Measurements from ENCODE around the gene TMTC1. TPM values are rescaled to one million over a fixed set of nuclear protein-coding genes. Genes with fewer than 3 reads are reported as not detected.

Gene TMTC1
- total and polyA plus RNA-seq, 2 of the 8 experiments (the other 6 are each of a cell fraction or from before 2014, with no cell fraction given) = 15.4 to 20.8 TPM

GRCh38 chr12:29739279-29739991 is 44.3 kb downstream of the TMTC1 start:
- no peak overlapping the region for H4K91ac ChIP-seq (replicated peaks; ENCODE audit: insufficient read length, low read length)
- H2BK120ac ChIP-seq (replicated peaks; ENCODE audit: low read depth, low read length) = no peak overlapping the region
- H3K9ac ChIP-seq (replicated peaks in 1 of 4; ENCODE audit: extremely low read depth in 1 of 4, low read depth in 3 of 4, low read length in 3 of 4) = no peak overlapping the region
- no peak overlapping the region for H3K56ac ChIP-seq (replicated peaks; ENCODE audit: insufficient read length, low read depth, low read length)
- 96% methylated on average over 10 of the region's 10 CpGs; no CpG with 5 or more reads in 1 of the 2 experiments for WGBS, 2 experiments (ENCODE audit: extremely low coverage in 1 of 2, insufficient coverage in 1 of 2, insufficient read length in 1 of 2, insufficient replicate concordance in 2 of 2, low coverage in 1 of 2, low lambda C conversion rate in 2 of 2, missing lambda C conversion rate in 1 of 2)
- H3K79me2 ChIP-seq (ENCODE audit: control insufficient read depth in 1 of 2, insufficient read depth in 2 of 2, low read length in 2 of 2) = no peaks in the 10 kb centered on the region
- CTCF ChIA-PET (ENCODE audit: partially characterized antibody) = interaction anchor here (1.1 to 1.3 kb wide), 2 partner anchors 51 to 188 kb away, joined by 3 read pairs; no protein-coding TSS in a partner anchor
- no peak for FAIRE-seq
- no peak overlapping the region for H3K27ac ChIP-seq (ENCODE audit: low read depth, low read length)
- DNase-seq (ENCODE audit: low read depth in 1 of 2, low spot score in 2 of 2) = no peak
- peak overlapping the region; percentile 17; the same call in 1 of the 2 replicates for H2AK5ac ChIP-seq (ENCODE audit: low read depth, low read length)
- no peak overlapping the region for H2BK5ac ChIP-seq (ENCODE audit: low read depth, low read length)
- H3K4ac ChIP-seq (replicated peaks; ENCODE audit: insufficient read length, low read depth, low read length) = no peak overlapping the region
- no peak overlapping the region for H4K5ac ChIP-seq (ENCODE audit: insufficient read length, low read depth, low read length)
- H2BK12ac ChIP-seq (ENCODE audit: low read depth, low read length) = no peak overlapping the region
- H3K14ac ChIP-seq (ENCODE audit: insufficient read length) = no peak overlapping the region
- no peaks in the 10 kb centered on the region for H3K79me1 ChIP-seq (ENCODE audit: low read depth, low read length)
- no peak overlapping the region for H2BK20ac ChIP-seq (ENCODE audit: low read length)
- no peaks in the 10 kb centered on the region for H3K9me3 ChIP-seq (ENCODE audit: insufficient read depth in 2 of 2, low read depth in 1 of 2, low read length in 1 of 2)
- H4K20me1 ChIP-seq (replicated peaks in 1 of 2; ENCODE audit: control insufficient read depth in 1 of 2, insufficient read depth in 2 of 2, low read length in 2 of 2) = peaks cover 0 to 4% of the 10 kb centered on the region in 2 experiments
- no peak overlapping the region for H3K18ac ChIP-seq (ENCODE audit: extremely low read depth, low read length)
- H3K4me2 ChIP-seq (ENCODE audit: insufficient read depth in 1 of 2, low read depth in 2 of 2, low read length in 2 of 2) = no peak overlapping the region
- no peak for TF ChIP-seq CHD2 (IDR thresholded peaks at IDR 0.05; ENCODE audit: low read length)
- no peak for TF ChIP-seq MAFK (IDR thresholded peaks at IDR 0.05; ENCODE audit: low read depth, low read length)
- TF ChIP-seq RBBP5 (IDR thresholded peaks at IDR 0.05; ENCODE audit: borderline replicate concordance, low read depth, low read length) = no peak
- no peak for TF ChIP-seq YY1 (IDR thresholded peaks at IDR 0.05; ENCODE audit: low read depth, low read length)
- no peak for TF ChIP-seq RFX5 (IDR thresholded peaks at IDR 0.05; ENCODE audit: borderline replicate concordance, low read depth, low read length)
- no peak for TF ChIP-seq POU5F1 (IDR thresholded peaks at IDR 0.05; ENCODE audit: low read depth, low read length)
- POLR2A ChIA-PET (ENCODE audit: partially characterized antibody) = interaction anchor here (1.3 kb wide), 1 partner anchor 9 kb away, joined by 3 read pairs; no protein-coding TSS in a partner anchor
- no peak overlapping the region for H2AFZ ChIP-seq (ENCODE audit: low read length)
- H2BK15ac ChIP-seq (ENCODE audit: low read length) = no peak overlapping the region
- peaks cover 0 to 8% (median 7%) of the 10 kb centered on the region in 4 experiments; a peak in 5 of 7 replicates for H3K4me1 ChIP-seq (replicated peaks in 1 of 4; ENCODE audit: control insufficient read depth in 3 of 4, insufficient read depth in 4 of 4, low read length in 3 of 4)
- peaks cover 0 to 4% (median under 1%) of the 10 kb centered on the region in 4 experiments; a peak in 2 of 8 replicates for H3K36me3 ChIP-seq (ENCODE audit: control insufficient read depth in 2 of 4, insufficient read depth in 4 of 4, low read length in 3 of 4)
- H3K23ac ChIP-seq (ENCODE audit: insufficient read length) = no peak overlapping the region
- H3K4me3 ChIP-seq (ENCODE audit: extremely low read depth in 1 of 4, insufficient read depth in 2 of 4, low read depth in 3 of 4, low read length in 4 of 4) = no peak overlapping the region
- H3K23me2 ChIP-seq (ENCODE audit: low read depth, low read length) = no peaks in the 10 kb centered on the region
- no peaks in the 10 kb centered on the region for H3K27me3 ChIP-seq (replicated peaks in 1 of 4; ENCODE audit: control insufficient read depth in 3 of 4, extremely low read depth in 1 of 4, insufficient read depth in 3 of 4, low read length in 3 of 4)
- peak overlapping the region; percentile 74 for H4K8ac ChIP-seq (ENCODE audit: extremely low read depth, insufficient read depth, low read length)
